Forelimb muscle (tissue), 1 donor: ENCODE measurements around the gene NOS1AP. TPM values are rescaled to one million over a fixed set of nuclear protein-coding genes. Genes with fewer than 3 reads are reported as not detected.

ENCODE experiments used
- DNase-seq: peaks from one replicate; pipeline ENCODE4 v3.0.0-alpha.2; 2013; ENCODE audit warnings: low read depth
- polyA plus RNA-seq: library from polyadenylated mRNA; unstranded; fragments of 120-200 nt; gene quantifications from one replicate; pipeline ENCODE4 v1.2.1, GENCODE V29; 2013; ENCODE audit not compliant: insufficient read length

Gene NOS1AP
- polyA plus RNA-seq, 1 donor = 0.56 TPM

DNA sequence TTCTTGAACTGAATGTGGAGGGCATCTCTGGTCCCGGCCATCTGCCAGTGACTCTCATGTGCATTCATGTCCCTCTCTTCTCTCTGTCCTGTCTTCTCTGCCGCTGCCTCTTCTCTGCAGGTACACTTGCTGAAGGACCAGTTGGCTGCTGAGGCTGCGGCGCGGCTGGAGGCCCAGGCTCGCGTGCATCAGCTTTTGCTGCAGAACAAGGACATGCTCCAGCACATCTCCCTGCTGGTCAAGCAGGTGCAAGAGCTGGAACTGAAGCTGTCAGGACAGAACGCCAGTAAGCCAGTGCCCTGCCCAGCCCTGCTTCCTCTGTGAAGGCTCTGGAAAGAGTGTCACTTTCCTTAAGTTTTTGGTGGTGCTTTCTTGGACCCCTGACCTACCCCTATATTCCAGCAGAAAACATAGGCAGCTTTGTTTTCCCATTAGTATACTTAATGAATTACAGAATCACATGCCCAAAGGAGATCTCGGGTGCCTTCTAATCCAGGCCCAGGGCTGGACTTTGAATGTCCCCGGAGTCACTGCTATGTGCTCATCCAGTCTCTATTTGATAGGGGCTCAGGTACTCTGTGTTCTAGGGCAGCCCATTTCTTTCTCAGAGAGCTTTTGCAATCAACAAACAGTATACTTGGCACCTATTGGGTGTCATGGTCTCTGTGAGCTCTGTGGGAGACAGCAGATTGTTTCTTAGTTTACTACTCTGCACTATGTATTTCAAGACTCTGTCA is 296.0 kb downstream of the NOS1AP start:
- no peak for DNase-seq

DNA sequence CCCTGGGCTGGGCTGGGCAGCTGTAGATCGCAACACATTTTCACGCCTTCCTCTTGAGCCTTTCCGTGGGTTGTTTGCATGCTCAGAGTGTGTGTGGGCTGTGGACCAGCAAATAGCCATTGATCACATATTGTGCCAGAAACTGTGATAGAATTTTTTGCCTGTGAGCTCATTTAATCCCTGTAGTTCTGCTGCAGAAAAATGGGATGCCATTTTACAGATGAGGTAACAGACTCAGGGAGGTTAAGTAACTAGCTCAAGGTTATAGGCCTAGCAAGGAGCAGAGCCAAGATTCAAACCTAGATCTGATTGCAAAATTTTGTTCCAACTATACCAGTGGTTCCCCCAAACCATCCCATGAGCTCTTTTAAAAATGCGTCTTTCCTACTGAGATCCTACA is 296.7 kb downstream of the NOS1AP start:
- DNase-seq = no peak

DNA sequence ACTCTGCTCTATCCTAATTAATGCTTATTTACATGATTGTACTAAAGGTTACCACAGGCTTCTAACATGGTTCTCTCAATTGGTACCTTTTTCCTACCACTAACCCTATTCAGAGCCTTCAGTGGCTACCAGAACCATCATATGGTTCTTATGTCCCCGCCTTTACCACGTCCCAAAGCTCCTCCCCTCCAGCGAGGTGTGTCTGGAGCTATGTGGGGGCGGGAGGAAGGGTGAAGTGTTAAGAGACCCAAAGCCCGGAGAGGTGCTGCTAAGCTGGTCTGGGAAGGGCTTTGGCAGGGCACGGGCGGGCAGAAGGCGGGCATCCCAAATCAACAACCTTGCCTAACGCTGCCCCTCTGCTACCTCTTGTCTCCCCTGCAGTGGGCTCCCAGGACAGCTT is 297.2 kb downstream of the NOS1AP start:
- DNase-seq = no peak

DNA sequence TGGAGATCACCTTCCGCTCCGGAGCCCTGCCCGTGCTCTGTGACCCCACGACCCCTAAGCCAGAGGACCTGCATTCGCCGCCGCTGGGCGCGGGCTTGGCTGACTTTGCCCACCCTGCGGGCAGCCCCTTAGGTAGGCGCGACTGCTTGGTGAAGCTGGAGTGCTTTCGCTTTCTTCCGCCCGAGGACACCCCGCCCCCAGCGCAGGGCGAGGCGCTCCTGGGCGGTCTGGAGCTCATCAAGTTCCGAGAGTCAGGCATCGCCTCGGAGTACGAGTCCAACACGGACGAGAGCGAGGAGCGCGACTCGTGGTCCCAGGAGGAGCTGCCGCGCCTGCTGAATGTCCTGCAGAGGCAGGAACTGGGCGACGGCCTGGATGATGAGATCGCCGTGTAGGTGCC is 297.6 kb downstream of the NOS1AP start:
- DNase-seq = no peak

DNA sequence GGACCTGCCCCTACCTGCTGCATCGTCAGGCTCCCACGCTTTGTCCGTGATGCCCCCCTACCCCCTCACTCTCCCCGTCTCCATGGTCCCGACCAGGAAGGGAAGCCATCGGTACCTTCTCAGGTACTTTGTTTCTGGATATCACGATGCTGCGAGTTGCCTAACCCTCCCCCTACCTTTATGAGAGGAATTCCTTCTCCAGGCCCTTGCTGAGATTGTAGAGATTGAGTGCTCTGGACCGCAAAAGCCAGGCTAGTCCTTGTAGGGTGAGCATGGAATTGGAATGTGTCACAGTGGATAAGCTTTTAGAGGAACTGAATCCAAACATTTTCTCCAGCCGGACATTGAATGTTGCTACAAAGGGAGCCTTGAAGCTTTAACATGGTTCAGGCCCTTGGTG is 298.3 kb downstream of the NOS1AP start:
- DNase-seq = no peak

DNA sequence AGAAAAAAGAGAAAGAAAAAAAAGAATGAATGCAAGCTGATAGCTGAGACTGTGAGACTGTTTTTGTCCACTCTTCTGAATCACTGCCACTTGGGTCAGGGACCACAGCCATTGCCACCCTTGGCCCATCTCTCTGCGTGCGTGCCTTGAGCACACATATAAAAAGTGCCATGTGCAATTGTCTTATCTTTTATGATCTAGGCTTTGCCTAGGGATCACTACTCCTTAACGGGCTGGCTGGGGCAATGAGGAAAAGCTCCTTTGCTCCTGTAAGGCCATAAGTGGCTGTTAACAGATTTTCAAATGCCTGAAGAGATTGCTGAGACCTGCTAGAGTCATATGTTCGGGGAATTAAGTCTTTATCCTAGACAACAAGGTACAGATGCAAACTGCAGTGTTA is 299.0 kb downstream of the NOS1AP start:
- no peak for DNase-seq

DNA sequence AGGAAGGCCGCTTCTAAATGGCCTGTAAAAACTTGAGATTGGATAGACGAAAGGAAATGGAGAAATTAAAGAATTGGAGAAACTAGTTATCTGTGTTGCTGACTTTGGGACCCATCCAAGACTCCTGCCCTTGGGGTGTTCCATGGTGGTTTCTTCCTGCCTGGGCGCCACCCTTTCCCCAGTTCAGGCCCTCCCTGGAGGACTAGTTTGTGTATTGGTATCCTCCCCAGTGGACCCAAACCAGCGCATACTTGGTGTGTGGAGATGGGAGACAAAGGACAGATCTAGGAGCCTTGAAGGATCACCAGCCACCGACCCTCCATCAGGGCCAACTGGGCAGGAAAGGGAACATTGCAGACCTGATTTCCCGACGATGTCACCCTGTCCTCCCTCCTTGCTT is 300.1 kb downstream of the NOS1AP start:
- DNase-seq = no peak

DNA sequence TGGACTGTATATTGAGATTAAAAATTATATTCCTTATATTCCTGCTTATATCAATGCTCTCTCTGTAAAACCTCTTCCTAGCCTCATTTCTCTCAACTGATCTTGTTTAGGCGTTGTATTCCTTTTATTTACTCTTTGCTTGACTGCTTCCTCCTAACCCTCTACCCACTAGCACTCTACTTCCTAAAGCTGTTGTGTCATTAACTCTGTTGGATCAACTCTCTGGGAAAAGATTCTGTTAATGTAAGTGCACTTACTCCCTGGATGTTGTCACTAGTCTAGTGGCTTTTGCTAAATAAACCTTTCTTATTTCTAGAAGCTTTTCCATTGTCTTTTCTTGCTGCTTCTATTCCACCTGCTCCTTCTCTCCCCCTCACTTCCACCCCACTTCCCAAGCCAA is 300.7 kb downstream of the NOS1AP start:
- DNase-seq = no peak

DNA sequence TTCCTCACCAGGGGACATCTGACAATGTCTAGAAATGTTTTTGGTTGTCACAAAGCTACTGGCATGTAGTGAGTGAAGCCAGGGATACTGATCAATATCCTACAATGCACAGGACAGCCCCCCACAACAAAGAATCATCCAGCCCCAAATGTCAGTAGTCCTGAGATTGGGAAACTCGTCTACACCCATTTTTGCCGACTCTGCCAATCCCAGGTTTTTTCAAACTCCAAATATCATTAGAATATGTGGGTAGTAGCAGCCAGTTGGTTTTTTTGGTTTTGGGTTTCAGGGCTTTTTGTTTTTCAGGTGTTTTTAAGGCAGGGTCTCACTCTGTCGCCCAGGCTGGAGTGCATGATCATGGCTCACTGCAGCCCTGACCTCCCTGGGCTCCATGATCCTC is 301.2 kb downstream of the NOS1AP start:
- DNase-seq = no peak

DNA sequence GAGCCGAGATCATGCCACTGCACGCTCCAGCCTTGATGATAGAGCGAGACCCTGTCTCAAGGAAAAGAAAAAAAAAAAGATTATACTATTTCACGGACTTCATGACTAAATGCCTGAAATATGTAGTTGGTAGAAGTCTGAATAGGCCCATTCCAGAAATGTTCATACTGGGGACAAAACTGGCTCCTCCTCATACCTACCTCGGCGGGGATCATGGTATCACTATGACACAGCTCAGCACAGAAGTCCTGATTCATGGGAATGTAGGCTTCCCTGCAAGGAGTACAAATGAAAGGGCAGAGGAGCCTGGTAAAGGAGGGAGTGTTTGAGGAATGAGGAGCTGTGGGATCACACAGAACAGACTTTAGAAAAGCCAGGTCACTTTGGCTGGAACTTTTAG is 302.1 kb downstream of the NOS1AP start:
- no peak for DNase-seq

DNA sequence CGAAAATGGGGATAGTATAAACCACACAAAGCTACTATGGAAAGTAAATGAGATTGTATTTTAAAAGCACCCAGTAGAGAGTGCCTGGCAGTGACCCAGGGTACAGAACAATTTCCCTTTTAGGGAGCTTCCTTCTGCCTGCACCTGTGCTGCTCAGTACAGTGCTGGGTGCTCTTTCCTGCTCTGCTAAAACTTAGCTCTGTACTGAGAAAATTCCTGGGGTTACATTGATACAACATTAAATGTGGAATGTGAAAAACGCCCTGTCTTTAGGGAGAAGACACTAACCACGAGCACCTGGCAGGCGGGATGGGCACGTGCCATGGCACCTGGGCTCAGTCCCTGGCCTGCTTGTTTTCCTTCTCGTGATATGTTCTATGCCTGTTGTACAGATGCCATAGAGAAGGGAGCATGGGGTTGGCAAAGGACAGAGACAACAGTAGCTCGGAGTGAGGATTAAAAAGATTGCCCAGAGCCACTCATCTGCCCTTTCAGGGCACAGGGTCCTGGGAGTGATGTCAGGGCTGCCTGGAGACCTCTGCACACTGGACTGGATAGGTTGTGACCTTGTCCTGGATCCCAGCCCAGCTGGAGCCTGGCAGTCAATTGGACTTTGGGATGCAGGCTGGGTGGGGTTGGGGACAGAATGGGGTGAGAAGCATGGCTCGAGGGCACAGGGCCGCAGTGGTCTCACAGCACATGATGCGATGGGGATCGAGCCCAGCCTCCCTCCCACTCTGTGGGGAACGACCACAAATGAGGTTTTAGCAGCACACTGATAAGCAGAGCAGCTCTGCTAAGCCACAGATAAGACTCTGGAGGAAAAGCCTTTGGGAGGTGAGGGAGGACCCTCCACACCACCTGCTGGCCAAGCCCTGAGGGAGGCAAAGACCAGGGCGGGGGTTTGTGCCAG is 302.9 kb downstream of the NOS1AP start:
- no peak for DNase-seq

DNA sequence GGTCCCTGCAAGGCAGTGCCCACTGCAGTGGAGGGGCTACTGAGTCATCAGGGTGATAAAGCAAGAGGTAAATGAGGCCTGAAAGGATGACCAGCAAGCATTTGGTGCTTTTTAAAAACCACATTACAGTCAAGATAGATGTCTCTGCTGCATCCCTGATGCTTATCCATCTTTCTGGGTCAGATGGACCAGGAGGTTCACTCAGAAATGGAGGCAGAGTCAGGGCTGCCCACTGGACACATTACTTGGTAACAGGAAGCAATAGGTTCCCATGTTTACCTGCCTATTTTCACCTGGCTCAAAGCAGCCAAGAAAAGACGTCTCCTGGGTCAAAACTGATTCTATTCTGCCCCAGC is 303.6 kb downstream of the NOS1AP start:
- DNase-seq = no peak

DNA sequence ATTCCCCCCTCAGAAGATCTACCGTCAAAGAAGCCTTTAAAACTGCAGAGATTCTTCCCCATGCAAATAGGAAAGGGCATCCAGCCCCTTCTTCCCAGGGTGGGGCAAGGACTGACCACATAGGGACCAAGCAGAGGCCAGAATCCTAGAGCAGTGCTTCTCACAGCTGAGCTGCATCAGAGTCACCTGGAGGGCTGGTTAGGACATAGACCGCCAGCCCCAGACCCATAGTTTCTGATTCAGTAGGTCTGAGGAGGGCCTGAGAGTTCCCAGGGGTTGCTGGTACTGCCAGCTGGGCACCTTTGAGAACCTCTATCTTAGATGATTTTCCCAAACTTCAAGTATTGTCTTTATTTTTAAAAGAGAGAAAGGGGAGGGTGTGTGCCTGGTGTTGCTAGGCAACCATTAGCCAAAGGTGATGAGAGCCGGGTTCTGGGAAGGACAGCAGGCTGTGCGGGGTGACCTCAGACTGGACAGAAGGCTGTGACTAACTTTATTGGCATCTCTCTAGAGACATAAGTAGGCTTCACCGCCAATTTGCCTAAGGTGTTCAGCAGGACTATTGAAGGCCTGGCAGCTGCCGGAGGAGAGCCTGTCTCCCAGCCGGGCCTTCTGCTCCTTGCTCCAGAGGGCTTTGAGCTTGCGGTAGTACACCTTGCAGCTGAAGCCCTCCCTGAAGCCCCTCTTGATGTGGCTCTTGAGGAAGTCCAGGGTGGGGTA is 304.2 kb downstream of the NOS1AP start:
- DNase-seq = no peak

DNA sequence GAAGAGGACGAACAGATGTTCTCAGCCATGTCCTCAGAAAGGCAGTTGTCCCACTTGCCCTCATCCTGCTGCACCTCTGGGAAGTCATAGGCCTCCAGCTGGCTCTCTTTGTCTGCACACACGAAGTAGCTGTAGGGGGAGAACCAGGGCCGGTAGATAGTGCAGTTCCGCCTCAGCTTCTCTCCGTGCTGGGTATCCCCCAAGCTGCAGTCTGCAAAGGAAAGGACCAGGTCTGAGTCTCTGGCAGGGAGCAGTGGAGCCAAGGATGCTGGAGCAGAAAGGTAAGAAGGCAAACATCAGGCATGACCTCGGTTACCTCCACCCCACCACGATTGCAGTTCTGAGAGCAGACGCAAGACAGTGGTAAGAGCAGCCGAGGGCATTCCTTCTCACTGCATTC is 304.9 kb downstream of the NOS1AP start:
- no peak for DNase-seq

DNA sequence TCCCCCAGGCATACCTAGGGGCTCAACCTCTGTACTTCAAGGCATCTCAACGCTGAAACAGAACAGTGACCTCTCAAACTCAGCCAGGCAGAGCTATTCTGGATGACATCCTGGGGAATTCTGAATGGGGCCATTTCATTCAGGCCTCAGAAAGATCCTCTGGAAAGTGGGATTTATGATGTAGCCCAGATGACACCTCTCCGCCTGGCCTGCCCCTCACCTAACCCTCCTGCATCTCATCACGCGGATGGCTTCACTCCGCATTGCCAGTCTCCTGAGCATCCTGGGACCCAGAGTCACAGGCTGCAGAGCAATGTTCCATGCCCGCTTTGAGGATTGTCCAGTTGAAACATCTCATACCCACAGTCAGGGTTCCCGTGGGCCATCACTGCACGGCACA is 306.0 kb downstream of the NOS1AP start:
- no peak for DNase-seq

DNA sequence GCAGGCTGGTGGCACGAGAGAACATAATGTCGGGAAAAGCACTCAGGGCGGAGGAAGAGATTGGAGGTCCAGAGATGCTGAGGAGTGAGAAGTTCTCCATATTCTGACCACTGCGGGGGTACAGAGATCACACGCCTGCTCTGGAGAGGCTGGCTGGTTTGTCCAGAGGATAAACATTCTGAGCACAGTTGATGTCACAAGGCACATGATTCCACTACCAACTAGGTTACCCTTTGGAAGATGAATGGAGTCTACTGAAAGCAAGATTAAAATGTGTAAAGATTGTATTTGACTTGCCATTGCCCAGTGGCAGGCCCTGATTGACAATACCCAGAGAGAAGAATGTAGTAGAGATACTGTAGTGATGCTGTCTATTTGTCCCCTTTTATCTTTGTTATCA is 307.2 kb downstream of the NOS1AP start, which contains the start of gene SPATA46:
Gene SPATA46 (minus strand): TSS at position 164 of the 400 bp plus-strand sequence. CDS start 64 bp downstream, at position 100.
- no peak for DNase-seq

DNA sequence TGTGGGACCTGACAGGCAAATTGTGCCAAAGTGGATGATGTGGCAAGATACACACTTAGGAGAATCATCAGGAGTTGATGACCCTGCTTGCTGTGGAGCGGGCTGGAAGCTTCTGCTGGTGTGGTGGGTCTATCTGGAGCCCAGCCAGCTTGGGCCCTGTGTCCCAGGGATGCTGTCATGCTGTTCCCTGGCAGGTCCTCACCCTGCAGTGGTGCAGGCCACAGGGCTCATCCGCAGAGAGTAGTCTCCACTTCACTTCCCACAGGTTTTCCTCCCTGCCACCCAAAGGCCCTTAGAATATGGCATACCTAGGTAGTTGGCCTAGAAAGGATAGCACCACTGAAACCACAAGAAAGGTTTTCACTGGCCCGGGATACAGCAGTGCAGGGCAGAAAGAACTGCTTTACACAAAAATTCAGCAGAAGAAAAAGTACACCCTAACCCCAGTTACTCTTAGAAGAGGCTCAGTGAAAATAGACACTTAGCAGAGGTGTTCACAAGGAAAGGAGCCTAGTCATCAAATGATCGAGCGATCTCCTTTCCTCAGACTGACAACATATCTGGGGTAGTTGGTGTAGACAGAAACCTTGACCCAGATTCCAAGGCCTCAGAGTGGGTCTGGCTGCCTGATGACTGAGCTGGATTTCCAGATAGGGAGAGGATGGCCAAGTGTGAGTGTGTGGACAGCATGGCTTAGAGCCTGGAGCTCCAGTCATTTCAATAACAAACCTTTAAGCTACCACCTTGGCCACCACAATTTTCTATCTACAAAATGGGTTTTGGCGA is 310.8 kb downstream of the NOS1AP start:
- DNase-seq = no peak

DNA sequence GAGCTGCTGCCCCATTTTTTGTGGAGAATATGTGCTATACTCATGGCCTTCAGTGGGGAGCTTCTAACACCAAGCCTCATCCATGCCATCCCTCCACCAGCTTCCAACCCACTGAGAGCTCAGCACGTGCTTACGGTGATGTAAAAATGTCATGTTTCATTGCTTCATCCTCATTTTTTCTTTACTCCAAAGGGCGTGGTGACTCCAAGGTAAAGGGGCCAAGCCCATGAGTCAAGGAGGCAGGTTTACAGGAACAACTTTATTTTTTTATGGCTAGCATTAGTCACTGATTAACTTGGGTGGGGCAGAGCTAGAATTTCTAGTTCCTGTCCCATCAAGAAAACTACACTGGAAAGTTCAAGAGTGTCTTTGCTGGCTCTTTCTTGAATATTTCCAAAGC is 311.9 kb downstream of the NOS1AP start, which contains the start of gene C1orf226:
Gene C1orf226 (plus strand): TSS at position 346 of the 400 bp plus-strand sequence. CDS start 174 bp downstream, outside the sequence.
- DNase-seq = no peak

DNA sequence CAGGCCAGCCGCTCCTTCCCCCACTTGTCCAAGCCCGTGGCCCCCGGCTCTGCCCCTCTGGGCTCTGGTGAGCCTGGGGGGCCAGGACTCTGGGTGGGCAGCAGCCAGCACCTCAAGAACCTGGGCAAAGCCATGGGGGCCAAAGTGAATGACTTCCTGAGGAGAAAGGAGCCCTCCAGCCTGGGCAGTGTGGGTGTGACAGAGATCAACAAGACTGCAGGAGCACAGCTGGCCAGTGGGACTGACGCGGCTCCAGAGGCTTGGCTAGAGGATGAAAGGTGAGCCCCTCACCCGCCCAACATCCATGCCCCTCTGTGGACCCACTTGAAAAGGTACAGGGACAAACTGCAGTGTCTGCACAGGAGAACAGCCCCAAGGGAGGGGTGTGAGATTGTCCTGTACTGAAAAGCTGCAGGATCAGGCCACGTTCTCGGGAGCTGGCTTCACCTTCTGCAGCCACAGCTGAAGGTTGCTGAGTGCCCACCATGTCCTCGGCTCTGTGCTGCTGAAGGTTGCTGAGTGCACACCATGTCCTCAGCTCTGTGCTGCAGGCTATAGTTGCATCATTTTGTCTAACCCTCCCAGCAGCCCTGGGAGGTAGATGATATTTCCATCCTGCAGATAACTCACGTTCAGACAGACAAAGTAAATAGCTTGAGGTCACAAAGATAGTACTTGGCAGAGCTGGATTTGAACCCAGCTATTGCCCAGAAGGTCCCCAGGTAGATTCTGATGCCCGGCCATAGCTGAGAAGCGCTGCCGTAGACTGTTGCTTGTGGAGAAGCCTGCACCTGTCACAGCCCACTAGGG is 312.7 kb downstream of the NOS1AP start:
- DNase-seq = no peak

DNA sequence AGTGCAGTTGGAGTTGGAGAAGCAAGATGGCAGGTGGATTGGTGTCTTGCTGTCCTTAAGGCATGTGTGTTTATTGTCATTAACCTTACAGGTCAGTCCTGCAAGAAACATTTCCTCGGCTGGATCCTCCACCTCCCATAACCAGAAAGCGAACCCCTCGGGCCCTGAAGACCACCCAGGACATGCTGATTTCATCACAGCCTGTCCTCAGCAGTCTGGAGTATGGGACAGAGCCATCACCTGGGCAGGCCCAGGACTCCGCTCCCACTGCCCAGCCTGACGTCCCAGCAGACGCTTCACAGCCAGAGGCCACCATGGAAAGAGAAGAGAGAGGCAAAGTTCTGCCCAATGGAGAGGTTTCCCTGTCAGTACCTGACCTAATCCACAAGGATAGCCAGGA is 313.6 kb downstream of the NOS1AP start:
- no peak for DNase-seq

DNA sequence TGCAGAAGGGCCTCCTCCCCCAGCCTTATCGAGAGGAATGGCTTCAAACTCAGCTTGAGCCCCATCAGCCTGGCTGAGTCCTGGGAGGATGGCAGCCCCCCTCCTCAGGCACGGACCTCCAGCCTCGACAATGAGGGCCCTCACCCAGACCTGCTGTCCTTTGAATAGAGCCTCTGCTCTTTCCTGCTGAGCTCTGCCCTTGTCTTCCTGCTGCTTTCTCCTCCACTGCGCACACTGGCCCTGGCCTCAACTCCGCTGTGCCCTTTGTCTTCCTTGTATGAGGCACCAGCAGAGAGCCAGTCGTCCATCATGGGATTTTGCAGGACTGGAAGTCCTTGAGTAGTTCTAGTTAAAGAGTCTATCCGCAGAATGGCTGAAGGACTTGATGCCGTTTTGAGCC is 314.0 kb downstream of the NOS1AP start:
- DNase-seq = no peak
